Loucy (cell line): ENCODE data around the gene USP16.

ENCODE experiments used
- H2AFZ ChIP-seq: fragments of 200-600 bp; sonication (generic); 2 replicates; pipeline ENCODE4 v1.6.0; 2016; ENCODE audit warnings: antibody characterized with exemption, mild to moderate bottlenecking, low read length, moderate library complexity
- H3F3A ChIP-seq: fragments of 200-600 bp; 2 replicates; pipeline ENCODE4 v1.6.0; 2016; ENCODE audit warnings: antibody characterized with exemption, low read depth, mild to moderate bottlenecking
- H3K27me3 ChIP-seq: fragments of 200-600 bp; sonication (generic); 2 replicates; pipeline ENCODE4 v1.6.1; 2014; ENCODE audit warnings: low read length, mild to moderate bottlenecking; ENCODE audit not compliant: insufficient read depth, poor library complexity, severe bottlenecking
- H3K36me3 ChIP-seq: fragments of 200-600 bp; sonication (generic); 2 replicates; pipeline ENCODE4 v1.6.1; 2016; ENCODE audit warnings: low read length; ENCODE audit not compliant: insufficient read depth
- H3K4me1 ChIP-seq: fragments of 200-600 bp; sonication (generic); 2 replicates; pipeline ENCODE4 v1.5.1; 2014; ENCODE audit warnings: low read length, mild to moderate bottlenecking; ENCODE audit not compliant: insufficient read depth, poor library complexity, severe bottlenecking
- H3K4me2 ChIP-seq: fragments of 200-600 bp; sonication (generic); 2 replicates; pipeline ENCODE4 v1.6.0; 2014; ENCODE audit warnings: antibody characterized with exemption, low read length, low read depth, mild to moderate bottlenecking; ENCODE audit not compliant: poor library complexity, severe bottlenecking
- H3K4me3 ChIP-seq: fragments of 200-600 bp; sonication (generic); 2 replicates; pipeline ENCODE4 v1.5.1; 2014; ENCODE audit warnings: low read length, mild to moderate bottlenecking, mixed read lengths; ENCODE audit not compliant: poor library complexity, severe bottlenecking
- H3K79me2 ChIP-seq: fragments of 200-600 bp; sonication (generic); 2 replicates; pipeline ENCODE4 v1.6.1; 2014; ENCODE audit warnings: low read length; ENCODE audit not compliant: insufficient read depth
- H3K9ac ChIP-seq: fragments of 200-600 bp; sonication (generic); 2 replicates; pipeline ENCODE4 v1.6.0; 2014; ENCODE audit warnings: mild to moderate bottlenecking, low read depth, low read length, moderate library complexity; ENCODE audit not compliant: poor library complexity, severe bottlenecking
- H3K9me2 ChIP-seq: fragments of 200-600 bp; sonication (generic); replicated peaks from 2 replicates; pipeline ENCODE4 v1.6.1; 2016; ENCODE audit warnings: low read depth, low read length, mixed read lengths
- H3K9me3 ChIP-seq: fragments of 200-600 bp; sonication (generic); 2 replicates; pipeline ENCODE4 v1.6.1; 2014; ENCODE audit warnings: mild to moderate bottlenecking, antibody characterized with exemption, low read length, low read depth; ENCODE audit not compliant: insufficient read depth
- H4K20me1 ChIP-seq: fragments of 200-600 bp; sonication (generic); 2 replicates; pipeline ENCODE4 v1.6.0; 2014; ENCODE audit warnings: antibody characterized with exemption, low read length, mild to moderate bottlenecking; ENCODE audit not compliant: insufficient read depth, poor library complexity, severe bottlenecking
- EZH2phosphoT487 ChIP-seq: fragments of 200-600 bp; IDR thresholded peaks from 2 replicates; pipeline ENCODE4 v1.6.1; 2018; ENCODE audit warnings: antibody characterized with exemption, mild to moderate bottlenecking, moderate library complexity, borderline replicate concordance
- TF ChIP-seq, protein P1 (sequence below): fragments of 200-600 bp; sonication (generic); conservative IDR thresholded peaks from 2 replicates; pipeline ENCODE4 v1.5.1; 2014; ENCODE audit warnings: mild to moderate bottlenecking, antibody characterized with exemption, low read length

The USP16 gene

GRCh38 chr21:29024474-29025327 is at the start of gene USP16:
TSS of gene USP16 (plus strand) at chr21:29024668. CDS start at chr21:29027914, 3,246 bp downstream.
- no peak for TF ChIP-seq EZH2phosphoT487
- TF ChIP-seq, protein P1, sequence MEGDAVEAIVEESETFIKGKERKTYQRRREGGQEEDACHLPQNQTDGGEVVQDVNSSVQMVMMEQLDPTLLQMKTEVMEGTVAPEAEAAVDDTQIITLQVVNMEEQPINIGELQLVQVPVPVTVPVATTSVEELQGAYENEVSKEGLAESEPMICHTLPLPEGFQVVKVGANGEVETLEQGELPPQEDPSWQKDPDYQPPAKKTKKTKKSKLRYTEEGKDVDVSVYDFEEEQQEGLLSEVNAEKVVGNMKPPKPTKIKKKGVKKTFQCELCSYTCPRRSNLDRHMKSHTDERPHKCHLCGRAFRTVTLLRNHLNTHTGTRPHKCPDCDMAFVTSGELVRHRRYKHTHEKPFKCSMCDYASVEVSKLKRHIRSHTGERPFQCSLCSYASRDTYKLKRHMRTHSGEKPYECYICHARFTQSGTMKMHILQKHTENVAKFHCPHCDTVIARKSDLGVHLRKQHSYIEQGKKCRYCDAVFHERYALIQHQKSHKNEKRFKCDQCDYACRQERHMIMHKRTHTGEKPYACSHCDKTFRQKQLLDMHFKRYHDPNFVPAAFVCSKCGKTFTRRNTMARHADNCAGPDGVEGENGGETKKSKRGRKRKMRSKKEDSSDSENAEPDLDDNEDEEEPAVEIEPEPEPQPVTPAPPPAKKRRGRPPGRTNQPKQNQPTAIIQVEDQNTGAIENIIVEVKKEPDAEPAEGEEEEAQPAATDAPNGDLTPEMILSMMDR, result no peak
- peaks cover 31% of the 10 kb centered on the region for H3K79me2 ChIP-seq
- peaks cover 25% of the 10 kb centered on the region for H3K4me1 ChIP-seq

GRCh38 chr21:28975397-28975796 is 49.1 kb upstream of the USP16 start:
- Histone ChIP-seq H3K9me3 (no peaks in the 10 kb centered on the region), H3K4me1 (no peaks in the 10 kb centered on the region), H3K9ac (no peak overlapping the region), H3K79me2 (no peaks in the 10 kb centered on the region; the same call in 1 of the 2 replicates), H3F3A (no peaks in the 10 kb centered on the region), H3K4me3 (no peak overlapping the region), H3K36me3 (peaks cover 56% of the 10 kb centered on the region), H3K4me2 (no peak overlapping the region), H3K27me3 (no peaks in the 10 kb centered on the region), H2AFZ (no peak overlapping the region), H4K20me1 (peaks cover 7% of the 10 kb centered on the region), H3K9me2 (no peaks in the 10 kb centered on the region)
- no peak for TF ChIP-seq EZH2phosphoT487
- TF ChIP-seq, protein P1, result no peak

More at GRCh38 chr21:29024474-29025327, at the start of gene USP16:
- no peaks in the 10 kb centered on the region for H3K36me3 ChIP-seq
- peak within 1 kb of the TSS; percentile 96 for H2AFZ ChIP-seq
- no peaks in the 10 kb centered on the region for H3K9me3 ChIP-seq
- H3K4me3 ChIP-seq, result peak within 1 kb of the TSS; percentile 93
- H3K4me2 ChIP-seq, result peak within 1 kb of the TSS; percentile 98
- H3F3A ChIP-seq, result 0 out of 2 replicates have a peak, but pooled peaks cover 3% of the 10 kb centered on the region
- no peaks in the 10 kb centered on the region for H3K27me3 ChIP-seq
- no peaks in the 10 kb centered on the region for H3K9me2 ChIP-seq
- H3K9ac ChIP-seq, result peak within 1 kb of the TSS; percentile 78
- no peaks in the 10 kb centered on the region for H4K20me1 ChIP-seq

- Histone ChIP-seq H3K9me3 (no peaks in the 10 kb centered on the region), H3K4me1 (no peaks in the 10 kb centered on the region), H3K9me2 (no peaks in the 10 kb centered on the region), H3K4me3 (no peak overlapping the region), H3F3A (no peaks in the 10 kb centered on the region), H3K4me2 (no peak overlapping the region), H2AFZ (no peak overlapping the region), H3K9ac (no peak overlapping the region), H3K79me2 (no peaks in the 10 kb centered on the region), H3K27me3 (no peaks in the 10 kb centered on the region), H3K36me3 (peaks cover 61% of the 10 kb centered on the region), H4K20me1 (no peaks in the 10 kb centered on the region)
- TF ChIP-seq EZH2phosphoT487, result no peak
- TF ChIP-seq, protein P1, result no peak
These were observed 45.4 kb upstream of the USP16 start for GRCh38 chr21:28979092-28979491.
